ENCODE measurements around the gene PAFAH2.
A peak's percentile ranks its signal among the peaks of the same experiment; 100 is the strongest.

DNA sequence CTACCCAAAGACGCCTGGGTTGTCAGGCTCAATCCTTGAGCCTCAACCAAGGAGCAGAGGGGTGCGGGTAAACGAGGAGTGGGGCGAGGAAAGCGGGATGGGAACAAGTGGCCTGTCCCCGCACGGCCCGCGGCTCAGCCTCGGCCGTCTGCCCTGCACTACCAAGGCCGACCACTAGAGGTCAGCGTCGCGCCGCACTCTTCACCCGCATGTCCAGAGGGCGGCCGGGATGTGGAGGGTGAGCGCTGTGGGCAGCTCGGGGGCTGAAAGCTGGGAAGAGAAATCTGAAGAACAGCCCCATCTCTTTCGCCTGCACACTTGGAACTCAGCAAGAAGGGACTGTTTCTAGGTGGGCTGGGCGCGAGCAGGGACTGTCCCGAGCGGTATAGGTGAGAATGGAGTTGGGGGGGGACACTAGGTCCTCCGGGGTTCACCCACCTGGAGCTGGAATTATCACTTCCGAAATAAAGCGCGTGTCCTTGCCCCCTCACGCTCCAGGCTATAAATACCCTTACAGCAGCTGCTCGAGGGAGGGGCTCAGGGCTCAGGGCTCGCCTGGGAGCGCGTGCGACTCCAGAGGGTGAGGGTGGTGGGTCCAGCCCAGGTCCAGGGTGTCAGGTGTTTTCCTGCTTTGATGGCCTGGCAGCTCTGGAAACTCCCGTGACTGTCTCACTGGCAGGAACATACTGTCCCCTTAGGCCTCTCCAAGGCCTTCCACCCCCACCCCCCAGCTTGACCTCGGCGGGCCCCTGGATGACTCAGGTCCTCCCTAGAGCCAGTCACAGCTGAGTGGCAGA lies 38.3 kb upstream of the PAFAH2 start:
- TF ChIP-seq POLR2AphosphoS5 (IDR thresholded peaks at IDR 0.05; ENCODE audit: low read depth, low read length), result no peak
- TF ChIP-seq, protein P1, sequence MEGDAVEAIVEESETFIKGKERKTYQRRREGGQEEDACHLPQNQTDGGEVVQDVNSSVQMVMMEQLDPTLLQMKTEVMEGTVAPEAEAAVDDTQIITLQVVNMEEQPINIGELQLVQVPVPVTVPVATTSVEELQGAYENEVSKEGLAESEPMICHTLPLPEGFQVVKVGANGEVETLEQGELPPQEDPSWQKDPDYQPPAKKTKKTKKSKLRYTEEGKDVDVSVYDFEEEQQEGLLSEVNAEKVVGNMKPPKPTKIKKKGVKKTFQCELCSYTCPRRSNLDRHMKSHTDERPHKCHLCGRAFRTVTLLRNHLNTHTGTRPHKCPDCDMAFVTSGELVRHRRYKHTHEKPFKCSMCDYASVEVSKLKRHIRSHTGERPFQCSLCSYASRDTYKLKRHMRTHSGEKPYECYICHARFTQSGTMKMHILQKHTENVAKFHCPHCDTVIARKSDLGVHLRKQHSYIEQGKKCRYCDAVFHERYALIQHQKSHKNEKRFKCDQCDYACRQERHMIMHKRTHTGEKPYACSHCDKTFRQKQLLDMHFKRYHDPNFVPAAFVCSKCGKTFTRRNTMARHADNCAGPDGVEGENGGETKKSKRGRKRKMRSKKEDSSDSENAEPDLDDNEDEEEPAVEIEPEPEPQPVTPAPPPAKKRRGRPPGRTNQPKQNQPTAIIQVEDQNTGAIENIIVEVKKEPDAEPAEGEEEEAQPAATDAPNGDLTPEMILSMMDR (IDR thresholded peaks at IDR 0.05), result peak; percentile 98

Data from Panc1 (cell line).